H1 (cell line): ENCODE measurements around the gene GAST. TPM values are rescaled to one million over a fixed set of nuclear protein-coding genes. Genes with fewer than 3 reads are reported as not detected.

Source experiments
- CTCF ChIA-PET: fragments of 300-600 bp; sonication (Branson Sonifier 250); formaldehyde crosslinking; loops from one replicate; lab custom pipeline; 2021; ENCODE audit not compliant: partially characterized antibody; lab: Charles Lee
- POLR2A ChIA-PET: fragments of 300-600 bp; sonication (Branson Sonifier 250); formaldehyde crosslinking; loops from one replicate; lab custom pipeline; 2021; ENCODE audit warnings: inconsistent platforms; ENCODE audit not compliant: partially characterized antibody; lab: Charles Lee
- DNase-seq, 2 experiments: peaks; one replicate each; pipeline versions ENCODE4 v3.0.0 to v3.0.0-alpha.2; 2010 to 2022; ENCODE audit warnings: low spot score in 2 of 2, low read depth in 1 of 2, mixed read lengths in 1 of 2
- FAIRE-seq: peaks from 2 replicates; lab custom pipeline; 2011; peaks lifted over from hg19 to GRCh38; lab: Jason Lieb, UNC
- H2AFZ ChIP-seq: 2 replicates; pipeline ENCODE4 v1.8.1; 2012; ENCODE audit warnings: low read length, inconsistent platforms
- H2AK5ac ChIP-seq: 2 replicates; pipeline ENCODE4 v1.6.1; 2013; ENCODE audit warnings: low read depth, low read length
- H2BK120ac ChIP-seq: replicated peaks from 2 replicates; pipeline ENCODE3; 2013; ENCODE audit warnings: low read depth, low read length, inconsistent platforms
- H2BK12ac ChIP-seq: 2 replicates; pipeline ENCODE4 v1.6.1; 2013; ENCODE audit warnings: low read depth, low read length
- H2BK15ac ChIP-seq: 2 replicates; pipeline ENCODE4 v1.6.1; 2013; ENCODE audit warnings: low read length
- H2BK20ac ChIP-seq: 2 replicates; pipeline ENCODE4 v1.6.1; 2013; ENCODE audit warnings: low read length
- H2BK5ac ChIP-seq: 2 replicates; pipeline ENCODE4 v1.6.1; 2013; ENCODE audit warnings: low read depth, low read length
- H3K14ac ChIP-seq: 2 replicates; pipeline ENCODE4 v1.6.1; 2013; ENCODE audit warnings: inconsistent platforms; ENCODE audit not compliant: insufficient read length
- H3K18ac ChIP-seq: 2 replicates; pipeline ENCODE4 v1.6.1; 2013; ENCODE audit warnings: low read length; ENCODE audit errors: extremely low read depth
- H3K23ac ChIP-seq: 2 replicates; pipeline ENCODE4 v1.6.1; 2013; ENCODE audit warnings: inconsistent platforms; ENCODE audit not compliant: insufficient read length
- H3K23me2 ChIP-seq: 2 replicates; pipeline ENCODE4 v1.6.1; 2013; ENCODE audit warnings: low read depth, low read length
- H3K27ac ChIP-seq: 2 replicates; pipeline ENCODE4 v1.6.1; 2011; ENCODE audit warnings: low read depth, low read length, inconsistent platforms
- H3K27me3 ChIP-seq, 4 experiments: replicated peaks in 1 of 4; 1 replicate in 1 of 4; 2 replicates in 3 of 4; pipeline versions ENCODE4 v1.6.1 to v1.8.1; 2011 to 2013; ENCODE audit warnings: low read length in 3 of 4, mild to moderate bottlenecking in 3 of 4, inconsistent platforms in 2 of 4, mixed read lengths in 2 of 4, moderate library complexity in 1 of 4; ENCODE audit not compliant: control insufficient read depth in 3 of 4, insufficient read depth in 3 of 4; ENCODE audit errors: extremely low read depth in 1 of 4
- H3K36me3 ChIP-seq, 4 experiments: 2 replicates each; pipeline versions ENCODE4 v1.6.1 to v1.8.1; 2011 to 2013; ENCODE audit warnings: mild to moderate bottlenecking in 4 of 4, low read length in 3 of 4, moderate library complexity in 2 of 4, control low read depth in 1 of 4, inconsistent platforms in 1 of 4; ENCODE audit not compliant: insufficient read depth in 4 of 4, control insufficient read depth in 2 of 4
- H3K4ac ChIP-seq: replicated peaks from 2 replicates; pipeline ENCODE3; 2013; ENCODE audit warnings: low read length, low read depth, mixed read lengths, inconsistent platforms; ENCODE audit not compliant: insufficient read length
- H3K4me1 ChIP-seq, 4 experiments: replicated peaks in 1 of 4; 1 replicate in 1 of 4; 2 replicates in 3 of 4; pipeline versions ENCODE4 v1.6.1 to v1.8.1; 2011 to 2013; ENCODE audit warnings: low read length in 3 of 4, inconsistent platforms in 2 of 4, mixed read lengths in 1 of 4; ENCODE audit not compliant: insufficient read depth in 4 of 4, control insufficient read depth in 3 of 4
- H3K4me2 ChIP-seq, 2 experiments: 2 replicates each; pipeline versions ENCODE4 v1.6.1 to v1.8.1; 2011 to 2013; ENCODE audit warnings: low read depth in 2 of 2, low read length in 2 of 2, control low read depth in 1 of 2, inconsistent platforms in 1 of 2, mild to moderate bottlenecking in 1 of 2; ENCODE audit not compliant: insufficient read depth in 1 of 2
- H3K4me3 ChIP-seq, 4 experiments: fragments of 200-600, 300-600 bp in 1 of 4; sonication (generic), shearing (Covaris generic), sonication (Bioruptor Twin) in 1 of 4; 2 replicates each; pipeline versions ENCODE4 v1.5.1 to v1.8.1; 2011 to 2016; ENCODE audit warnings: low read length in 4 of 4, low read depth in 3 of 4, control low read depth in 2 of 4, inconsistent platforms in 2 of 4, mild to moderate bottlenecking in 2 of 4, mixed read lengths in 1 of 4, moderate library complexity in 1 of 4; ENCODE audit not compliant: insufficient read depth in 2 of 4; ENCODE audit errors: extremely low read depth in 1 of 4
- H3K56ac ChIP-seq: replicated peaks from 2 replicates; pipeline ENCODE3; 2013; ENCODE audit warnings: low read depth, mild to moderate bottlenecking, mixed read lengths, low read length, inconsistent platforms; ENCODE audit not compliant: insufficient read length
- H3K79me1 ChIP-seq: 2 replicates; pipeline ENCODE4 v1.6.1; 2013; ENCODE audit warnings: low read depth, low read length, control low read depth
- H3K79me2 ChIP-seq, 2 experiments: 2 replicates each; pipeline versions ENCODE4 v1.6.1 to v1.8.1; 2012 to 2013; ENCODE audit warnings: low read length in 2 of 2, mild to moderate bottlenecking in 2 of 2, inconsistent platforms in 1 of 2; ENCODE audit not compliant: insufficient read depth in 2 of 2, control insufficient read depth in 1 of 2
- H3K9ac ChIP-seq, 4 experiments: replicated peaks in 1 of 4; 1 replicate in 1 of 4; 2 replicates in 3 of 4; pipeline versions ENCODE4 v1.6.1 to v1.8.1; 2011 to 2013; ENCODE audit warnings: low read depth in 3 of 4, low read length in 3 of 4, control low read depth in 2 of 4, mild to moderate bottlenecking in 2 of 4, moderate library complexity in 2 of 4, inconsistent platforms in 1 of 4; ENCODE audit errors: extremely low read depth in 1 of 4
- H3K9me3 ChIP-seq, 2 experiments: 2 replicates each; pipeline versions ENCODE4 v1.6.1 to v1.8.1; 2012 to 2013; ENCODE audit warnings: mild to moderate bottlenecking in 2 of 2, moderate library complexity in 2 of 2, control low read depth in 1 of 2, inconsistent platforms in 1 of 2, low read depth in 1 of 2, low read length in 1 of 2, mixed read lengths in 1 of 2; ENCODE audit not compliant: insufficient read depth in 2 of 2
- H4K20me1 ChIP-seq, 2 experiments: replicated peaks in 1 of 2; 2 replicates each; pipeline versions ENCODE3 to v1.8.1; 2011 to 2013; ENCODE audit warnings: inconsistent platforms in 2 of 2, low read length in 2 of 2, mild to moderate bottlenecking in 1 of 2; ENCODE audit not compliant: insufficient read depth in 2 of 2, control insufficient read depth in 1 of 2
- H4K5ac ChIP-seq: 2 replicates; pipeline ENCODE4 v1.6.1; 2013; ENCODE audit warnings: low read length, low read depth, mixed read lengths, inconsistent platforms; ENCODE audit not compliant: insufficient read length
- H4K8ac ChIP-seq: 2 replicates; pipeline ENCODE4 v1.8.0; 2013; ENCODE audit warnings: mild to moderate bottlenecking, moderate library complexity, low read length, inconsistent platforms; ENCODE audit not compliant: insufficient read depth; ENCODE audit errors: extremely low read depth
- H4K91ac ChIP-seq: replicated peaks from 2 replicates; pipeline ENCODE3; 2013; ENCODE audit warnings: low read length, mixed read lengths, inconsistent platforms; ENCODE audit not compliant: insufficient read length
- ATF3 ChIP-seq: IDR thresholded peaks from 2 replicates; pipeline ENCODE4 v1.6.1; 2011; ENCODE audit warnings: low read depth, mild to moderate bottlenecking, low read length; ENCODE audit not compliant: insufficient read depth
- CEBPB ChIP-seq: IDR thresholded peaks from 2 replicates; pipeline ENCODE4 v1.6.1; 2012; ENCODE audit warnings: low read depth, low read length
- CTBP2 ChIP-seq: IDR thresholded peaks from 2 replicates; pipeline ENCODE4 v1.7.0; 2011; ENCODE audit warnings: borderline replicate concordance, mild to moderate bottlenecking, moderate library complexity, mixed read lengths, low read length; ENCODE audit not compliant: insufficient read depth, insufficient read length
- EP300 ChIP-seq, 2 experiments: IDR thresholded peaks; 1 replicate in 1 of 2; 2 replicates in 1 of 2; pipeline ENCODE4 v1.6.1; 2011 to 2012; ENCODE audit warnings: low read depth in 2 of 2, low read length in 2 of 2, mild to moderate bottlenecking in 2 of 2, borderline replicate concordance in 1 of 2, inconsistent platforms in 1 of 2, moderate library complexity in 1 of 2
- EZH2 ChIP-seq: fragments of 200-600 bp; sonication (generic); IDR thresholded peaks from 2 replicates; pipeline ENCODE4 v1.7.1; 2012; ENCODE audit warnings: low read depth, mild to moderate bottlenecking, moderate library complexity, low read length, inconsistent platforms; ENCODE audit not compliant: severe bottlenecking
- GTF2F1 ChIP-seq: IDR thresholded peaks from 2 replicates; pipeline ENCODE4 v1.6.1; 2012; ENCODE audit warnings: low read depth, low read length, improper control_type of control experiment, borderline replicate concordance
- POLR2A ChIP-seq, 2 experiments: IDR thresholded peaks; 1 replicate in 1 of 2; 2 replicates in 1 of 2; pipeline ENCODE4 v1.6.1; 2011; ENCODE audit warnings: low read depth in 2 of 2, low read length in 2 of 2, mild to moderate bottlenecking in 2 of 2; ENCODE audit errors: control extremely low read depth in 1 of 2
- POU5F1 ChIP-seq: IDR thresholded peaks from 2 replicates; pipeline ENCODE4 v1.6.1; 2011; ENCODE audit warnings: low read depth, mild to moderate bottlenecking, low read length, moderate library complexity
- TCF12 ChIP-seq: IDR thresholded peaks from 2 replicates; pipeline ENCODE4 v1.6.1; 2011; ENCODE audit warnings: low read depth, mild to moderate bottlenecking, low read length
- WGBS, 2 experiments: shearing (Covaris generic) in 1 of 2; methylation state at CpG; one replicate each; pipeline versions ENCODE4 v1.1.6 to v1.1.7; 2013 to 2015; ENCODE audit warnings: low lambda C conversion rate in 2 of 2, mixed read lengths in 2 of 2, inconsistent platforms in 1 of 2, low coverage in 1 of 2, missing lambda C conversion rate in 1 of 2; ENCODE audit not compliant: insufficient replicate concordance in 2 of 2, insufficient coverage in 1 of 2, insufficient read length in 1 of 2; ENCODE audit errors: extremely low coverage in 1 of 2, missing lambda C conversion rate in 1 of 2; 5-methylcytosine and 5-hydroxymethylcytosine counted together
- polyA plus RNA-seq, 7 experiments: library from polyadenylated mRNA; depleted of rRNA in 3 of 7; stranded (reverse) in 5 of 7; unstranded in 2 of 7; fragments of >200 nt in 5 of 7; fragments of 200-250 nt in 2 of 7; gene quantifications; 1 replicate in 5 of 7; 2 replicates in 1 of 7; 4 replicates in 1 of 7; pipeline versions ENCODE4 v1.2.1 to v1.2.3, GENCODE V29; 2011 to 2013; ENCODE audit warnings: missing spikeins in 2 of 7, mixed read lengths in 2 of 7
- total RNA-seq: library from RNA; stranded (reverse); fragmentation: NEBNext Ultra II Directional; extraction: Animal tissue kit (Norgen Biotek cat#: 25700); gene quantifications from 2 replicates; pipeline ENCODE4 v1.2.1, GENCODE V29; 2021
- TF ChIP-seq, protein P1 (sequence below), 3 experiments: IDR thresholded peaks; 1 replicate in 2 of 3; 2 replicates in 1 of 3; pipeline versions ENCODE4 v1.5.1 to v1.6.1; 2011; ENCODE audit warnings: low read length in 3 of 3, mild to moderate bottlenecking in 3 of 3, inconsistent platforms in 2 of 3, low read depth in 1 of 3, moderate library complexity in 1 of 3; ENCODE audit not compliant: insufficient read depth in 1 of 3; ENCODE audit errors: control extremely low read depth in 1 of 3

GAST gene
- total and polyA plus RNA-seq, 2 of the 8 experiments (the other 6 are each of a cell fraction or from before 2014, with no cell fraction given) = not detected

DNA sequence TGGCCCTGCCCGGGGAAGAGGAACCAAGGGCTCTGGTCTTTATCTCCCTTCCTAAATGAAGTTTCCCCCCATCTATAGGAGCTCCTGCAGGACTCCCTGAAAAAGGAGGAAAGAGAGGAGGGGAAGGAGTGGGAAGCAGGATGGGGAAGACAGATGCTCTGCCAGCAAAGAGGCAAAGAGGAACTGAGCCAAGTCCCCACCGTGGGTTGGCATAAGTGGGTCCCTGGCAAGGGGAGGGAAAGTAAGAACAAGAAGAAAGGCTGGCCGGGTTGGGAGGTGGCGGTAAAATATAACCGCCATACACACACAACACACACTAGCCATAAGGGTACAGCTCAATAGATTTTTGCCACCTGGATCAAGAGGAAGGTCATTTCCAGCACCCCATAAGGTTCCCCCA, 29.5 kb upstream of the GAST start:
- Histone ChIP-seq H3K18ac (no peak overlapping the region), H2AK5ac (no peak overlapping the region), H4K8ac (no peak overlapping the region), H2BK5ac (no peak overlapping the region), H2BK120ac (no peak overlapping the region), H3K23ac (no peak overlapping the region), H3K36me3 (no peaks in the 10 kb centered on the region), H3K27me3 (no peaks in the 10 kb centered on the region), H3K9me3 (no peaks in the 10 kb centered on the region), H4K20me1 (no peaks in the 10 kb centered on the region), H3K79me1 (no peaks in the 10 kb centered on the region), H3K79me2 (no peaks in the 10 kb centered on the region), H3K23me2 (no peaks in the 10 kb centered on the region), H2AFZ (no peak overlapping the region), H3K27ac (no peak overlapping the region), H3K56ac (no peak overlapping the region), H2BK15ac (no peak overlapping the region), H2BK20ac (no peak overlapping the region), H3K14ac (no peak overlapping the region), H3K9ac (no peak overlapping the region), H3K4me2 (no peak overlapping the region), H3K4me1 (peaks cover 0 to 12% (median 4%) of the 10 kb centered on the region in 4 experiments; a peak in 6 of 7 replicates), H4K5ac (no peak overlapping the region), H3K4me3 (no peak overlapping the region), H2BK12ac (no peak overlapping the region), H4K91ac (no peak overlapping the region), H3K4ac (no peak overlapping the region)
- no peak for FAIRE-seq
- 93% methylated on average over 5 of the region's 5 CpGs; no CpG with 5 or more reads in 1 of the 2 experiments for WGBS, 2 experiments
- DNase-seq = no peak
- ChIA-PET CTCF (interaction anchor here (0.6 to 2.1 kb wide), 5 partner anchors 13 to 156 kb away, joined by 3 to 12 read pairs (median 5); no protein-coding TSS in a partner anchor), POLR2A (interaction anchor here (0.6 to 9.2 kb wide), 2 partner anchors 7 to 125 kb away, joined by 3 to 233 read pairs; partner anchors contain the start of gene EIF1)
- TF ChIP-seq POLR2A (IDR thresholded peaks at IDR 0.05; ENCODE audit: control extremely low read depth in 1 of 2, low read depth in 2 of 2, low read length in 2 of 2) (no peak), CEBPB (no peak), TCF12 (no peak), GTF2F1 (no peak), EP300 (IDR thresholded peaks at IDR 0.05; ENCODE audit: borderline replicate concordance in 1 of 2, low read depth in 2 of 2, low read length in 2 of 2) (no peak), EZH2 (no peak), CTBP2 (no peak), POU5F1 (no peak), ATF3 (no peak)
- TF ChIP-seq, protein P1, sequence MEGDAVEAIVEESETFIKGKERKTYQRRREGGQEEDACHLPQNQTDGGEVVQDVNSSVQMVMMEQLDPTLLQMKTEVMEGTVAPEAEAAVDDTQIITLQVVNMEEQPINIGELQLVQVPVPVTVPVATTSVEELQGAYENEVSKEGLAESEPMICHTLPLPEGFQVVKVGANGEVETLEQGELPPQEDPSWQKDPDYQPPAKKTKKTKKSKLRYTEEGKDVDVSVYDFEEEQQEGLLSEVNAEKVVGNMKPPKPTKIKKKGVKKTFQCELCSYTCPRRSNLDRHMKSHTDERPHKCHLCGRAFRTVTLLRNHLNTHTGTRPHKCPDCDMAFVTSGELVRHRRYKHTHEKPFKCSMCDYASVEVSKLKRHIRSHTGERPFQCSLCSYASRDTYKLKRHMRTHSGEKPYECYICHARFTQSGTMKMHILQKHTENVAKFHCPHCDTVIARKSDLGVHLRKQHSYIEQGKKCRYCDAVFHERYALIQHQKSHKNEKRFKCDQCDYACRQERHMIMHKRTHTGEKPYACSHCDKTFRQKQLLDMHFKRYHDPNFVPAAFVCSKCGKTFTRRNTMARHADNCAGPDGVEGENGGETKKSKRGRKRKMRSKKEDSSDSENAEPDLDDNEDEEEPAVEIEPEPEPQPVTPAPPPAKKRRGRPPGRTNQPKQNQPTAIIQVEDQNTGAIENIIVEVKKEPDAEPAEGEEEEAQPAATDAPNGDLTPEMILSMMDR (IDR thresholded peaks at IDR 0.05; ENCODE audit: control extremely low read depth in 1 of 3, insufficient read depth in 1 of 3, low read depth in 1 of 3, low read length in 3 of 3) = no peak
